HG02852 (cell line): Measurements from ENCODE around the gene SLC46A2.

Experiments
- ATAC-seq: cut with Tn5 transposase; IDR thresholded peaks from one replicate; pipeline ENCODE4 v1.9.1; 2021; ENCODE audit warnings: mild to moderate bottlenecking, moderate library complexity; ENCODE audit not compliant: unreplicated experiment

The SLC46A2 gene

DNA sequence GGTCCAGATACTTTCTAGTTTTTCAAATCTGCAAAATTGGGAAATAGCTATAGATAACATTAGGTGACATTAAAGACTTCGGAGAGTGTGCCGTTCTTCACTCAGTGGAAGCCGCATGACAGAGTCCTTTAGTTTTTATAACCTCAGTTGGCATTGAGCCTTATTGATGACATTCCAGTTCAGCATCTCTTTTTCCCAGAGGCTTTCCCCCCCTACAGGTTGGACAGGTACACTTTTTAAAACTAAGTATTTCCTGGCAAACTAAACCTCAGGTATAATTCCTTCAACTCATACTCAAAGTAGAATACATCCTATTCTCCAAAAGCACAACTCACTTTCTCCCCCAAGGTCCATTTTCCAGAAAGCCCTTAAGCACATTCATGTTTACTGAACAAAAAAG is 58.7 kb downstream of the SLC46A2 start:
- ATAC-seq: no peak

DNA sequence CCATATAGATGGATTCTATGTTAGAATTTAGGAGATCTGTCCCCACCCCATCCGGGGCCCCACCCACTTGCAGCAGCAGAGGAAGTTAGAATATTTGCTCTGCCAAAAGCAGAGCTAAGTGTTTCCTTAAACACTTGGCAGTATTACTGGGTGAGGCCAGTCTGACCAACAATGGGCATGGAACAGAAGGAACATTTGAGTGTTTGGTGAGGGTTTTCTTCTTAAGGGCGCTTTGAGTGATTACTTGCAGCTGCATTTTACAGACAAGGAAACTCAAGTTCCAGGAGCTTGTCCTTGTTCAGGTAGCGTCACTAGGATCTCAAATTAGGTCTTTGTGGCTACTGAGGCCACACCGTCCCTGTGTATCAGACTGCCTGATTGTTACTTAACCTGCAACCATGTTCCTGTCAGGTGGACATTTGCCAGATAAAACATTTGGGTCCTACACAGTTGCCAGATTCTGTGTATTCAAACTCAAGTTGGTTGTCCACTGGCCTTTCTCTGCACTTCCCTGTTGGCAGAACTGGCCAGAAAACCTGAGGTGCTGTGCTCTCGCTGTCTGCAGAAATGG is 59.3 kb downstream of the SLC46A2 start:
- no peak for ATAC-seq
